ENCODE measurements around the gene SLC45A1. TPM values are rescaled to one million over a fixed set of nuclear protein-coding genes. Genes with fewer than 3 reads are reported as not detected.

Gene SLC45A1
- total RNA-seq, 1 donor from 2014 or later: 13.8 TPM

GRCh38 chr1:8347635-8348034 lies 29.7 kb downstream of the SLC45A1 start:
- Histone ChIP-seq H3K36me3 (no peaks in the 10 kb centered on the region), H3K27me3 (no peaks in the 10 kb centered on the region), H3K9me3 (no peaks in the 10 kb centered on the region), H3K4me1 (peaks cover 36% of the 10 kb centered on the region), H3K27ac (no peak overlapping the region), H3K4me3 (no peak overlapping the region)
- no peak for TF ChIP-seq POLR2AphosphoS5 (IDR thresholded peaks at IDR 0.05; ENCODE audit: insufficient read depth in 1 of 2, low read depth in 1 of 2)
- no peak for TF ChIP-seq POLR2A (IDR thresholded peaks at IDR 0.05)
- no peak for TF ChIP-seq CTCF (IDR thresholded peaks at IDR 0.05)
- intact Hi-C loops (cut with DNase I): loop anchor here (5.0 kb wide), 1 partner anchor 365 kb away; no protein-coding TSS in a partner anchor
- no peak for DNase-seq (ENCODE audit: extremely low spot score in 2 of 2)

- Histone ChIP-seq H3K36me3 (no peaks in the 10 kb centered on the region), H3K27ac (no peak overlapping the region), H3K9me3 (no peaks in the 10 kb centered on the region), H3K27me3 (no peaks in the 10 kb centered on the region), H3K4me3 (no peak overlapping the region), H3K4me1 (peaks cover 30% of the 10 kb centered on the region)
- intact Hi-C loops (cut with DNase I): loop anchor here (5.0 kb wide), 1 partner anchor 366 kb away; no protein-coding TSS in a partner anchor
- DNase-seq (ENCODE audit: extremely low spot score in 2 of 2): no peak
- TF ChIP-seq CTCF (IDR thresholded peaks at IDR 0.05): no peak
- TF ChIP-seq POLR2AphosphoS5 (IDR thresholded peaks at IDR 0.05; ENCODE audit: insufficient read depth in 1 of 2, low read depth in 1 of 2): no peak
- no peak for TF ChIP-seq POLR2A (IDR thresholded peaks at IDR 0.05)
Observed at GRCh38 chr1:8348047-8348776, 30.3 kb downstream of the SLC45A1 start.

DNA sequence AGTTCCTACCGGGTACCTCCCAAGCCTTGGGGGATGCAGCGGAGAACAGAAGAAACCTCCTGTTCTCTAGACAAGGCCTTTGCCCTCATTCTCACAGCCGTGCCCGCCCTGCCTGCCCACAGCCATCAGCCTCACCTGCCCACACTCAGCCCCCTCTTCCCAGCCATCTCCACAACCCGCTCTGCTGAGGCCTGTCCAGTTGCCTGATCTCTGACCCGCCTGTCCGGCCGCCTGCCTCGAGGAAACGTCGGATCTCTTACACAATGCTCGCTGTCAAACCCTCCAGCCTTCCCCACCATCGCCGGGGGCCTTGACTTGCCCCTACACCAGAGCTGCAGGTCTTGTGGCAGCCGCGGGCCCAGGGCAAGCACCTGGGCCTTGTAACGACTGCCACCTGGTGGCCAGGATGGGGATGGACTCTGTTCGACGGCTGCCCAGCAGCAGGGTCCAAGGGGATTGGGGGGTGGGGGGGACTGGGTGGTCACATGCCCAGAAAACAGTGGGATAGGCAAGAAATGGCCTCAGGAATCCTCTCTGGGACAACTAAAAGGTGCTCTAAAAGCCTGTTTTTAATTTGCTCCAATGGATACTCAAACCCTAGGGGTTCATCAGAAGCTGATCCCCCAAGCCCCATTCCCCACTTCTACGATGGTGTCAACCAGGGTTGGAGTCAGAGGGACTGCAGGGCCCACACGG lies 31.0 kb downstream of the SLC45A1 start:
- no peak for DNase-seq (ENCODE audit: extremely low spot score in 2 of 2)
- TF ChIP-seq POLR2AphosphoS5 (IDR thresholded peaks at IDR 0.05; ENCODE audit: insufficient read depth in 1 of 2, low read depth in 1 of 2): peak in 1 of 2 donors; percentile 19
- TF ChIP-seq CTCF (IDR thresholded peaks at IDR 0.05): peak; percentile 79 to 89 (median 88)
- no peak for TF ChIP-seq POLR2A (IDR thresholded peaks at IDR 0.05)
- no peaks in the 10 kb centered on the region for H3K9me3 ChIP-seq
- no peaks in the 10 kb centered on the region for H3K27me3 ChIP-seq
- intact Hi-C loops (cut with DNase I): loop anchor here (5.0 kb wide), 1 partner anchor 367 kb away; no protein-coding TSS in a partner anchor
- H3K4me3 ChIP-seq: no peak overlapping the region
- peaks cover 0 to 5% of the 10 kb centered on the region in 2 donors for H3K36me3 ChIP-seq
- peak overlapping the region; percentile 35 for H3K27ac ChIP-seq
- H3K4me1 ChIP-seq: peaks cover 23% of the 10 kb centered on the region

DNA sequence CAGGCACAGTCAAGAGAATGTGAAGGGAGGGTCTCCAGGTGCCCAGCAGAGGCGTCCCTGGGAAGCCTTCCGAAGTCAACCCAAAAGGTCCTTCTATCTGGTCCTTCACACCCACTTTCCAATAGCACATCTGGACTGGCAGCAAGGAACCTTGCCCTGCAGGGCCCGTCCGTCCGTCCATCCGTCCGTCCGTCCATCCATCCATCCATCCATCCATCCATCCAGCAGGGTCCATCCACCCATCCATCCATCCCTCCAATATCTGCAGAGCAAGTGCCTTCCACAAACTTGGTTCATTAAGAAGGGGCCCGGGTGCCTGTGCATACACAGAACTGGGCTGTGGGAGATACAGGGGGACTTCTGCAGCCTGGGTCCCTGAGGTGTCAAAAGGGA lies 31.6 kb downstream of the SLC45A1 start:
- Histone ChIP-seq H3K27me3 (no peaks in the 10 kb centered on the region), H3K4me1 (peaks cover 19% of the 10 kb centered on the region), H3K36me3 (peaks cover 0 to 10% of the 10 kb centered on the region in 2 donors), H3K9me3 (no peaks in the 10 kb centered on the region), H3K4me3 (no peak overlapping the region), H3K27ac (peak overlapping the region; percentile 35)
- intact Hi-C loops (cut with DNase I): loop anchor here (5.0 kb wide), 1 partner anchor 367 kb away; no protein-coding TSS in a partner anchor
- DNase-seq (ENCODE audit: extremely low spot score in 2 of 2): no peak
- TF ChIP-seq POLR2A (IDR thresholded peaks at IDR 0.05): no peak
- no peak for TF ChIP-seq POLR2AphosphoS5 (IDR thresholded peaks at IDR 0.05; ENCODE audit: insufficient read depth in 1 of 2, low read depth in 1 of 2)
- TF ChIP-seq CTCF (IDR thresholded peaks at IDR 0.05): no peak

Data from vagina (tissue), 2 donors.